ENCODE measurements around the gene P2RX6.
A peak's percentile ranks its signal among the peaks of the same experiment; 100 is the strongest.

P2RX6 gene

DNA sequence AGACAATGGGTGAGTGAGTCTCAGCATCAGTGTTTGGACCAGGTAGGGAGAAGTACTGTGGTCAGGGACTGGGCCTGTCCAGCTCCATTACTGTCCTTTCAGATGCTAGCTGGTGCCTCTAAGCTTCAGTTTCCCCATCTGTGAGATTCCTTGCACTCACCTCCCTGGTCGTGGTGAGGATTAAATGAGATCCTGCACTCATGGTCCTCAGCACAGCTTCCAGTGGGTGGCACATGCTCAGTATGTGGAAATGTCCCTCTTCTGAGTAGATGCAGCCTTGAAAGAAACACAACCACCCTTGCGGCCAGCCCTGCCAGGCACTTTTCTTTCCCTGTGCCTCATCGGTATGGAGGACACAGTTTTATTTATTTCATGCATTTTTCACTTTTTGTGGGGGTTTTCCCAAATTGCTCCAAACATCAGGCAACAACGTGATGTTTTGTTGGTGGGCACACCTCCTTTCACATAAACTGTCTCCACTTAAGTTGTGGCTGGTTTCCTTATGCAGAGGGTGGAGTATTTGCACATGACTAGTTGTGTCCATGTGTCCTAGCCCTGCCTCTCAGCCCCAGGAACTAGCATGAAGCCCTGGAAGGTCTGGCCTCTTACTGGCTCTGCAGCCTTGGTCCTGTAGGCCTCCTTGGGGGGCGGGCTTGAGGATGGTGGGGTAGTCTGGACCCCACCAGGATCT lies 31.7 kb upstream of the P2RX6 start:
- no peak for TF ChIP-seq CTCF (IDR thresholded peaks at IDR 0.05; ENCODE audit: borderline replicate concordance, extremely low read depth, low read length, poor library complexity, severe bottlenecking)
- TF ChIP-seq EZH2 (IDR thresholded peaks at IDR 0.05; ENCODE audit: borderline replicate concordance, low read depth, low read length, severe bottlenecking): no peak
- ATAC-seq (ENCODE audit: insufficient read depth, low read depth) (no peak), DNase-seq (no peak)
- H3K27me3 ChIP-seq (ENCODE audit: insufficient read depth, low read length, poor library complexity): no peaks in the 10 kb centered on the region
- H3K9me3 ChIP-seq (ENCODE audit: insufficient read depth, low read length, severe bottlenecking): peaks cover 5% of the 10 kb centered on the region
- peaks cover 38% of the 10 kb centered on the region for H3K36me3 ChIP-seq (ENCODE audit: insufficient read depth, low read length)
- H3K4me1 ChIP-seq (ENCODE audit: insufficient read depth, low read length): peaks cover 30% of the 10 kb centered on the region
- H3K4me3 ChIP-seq (ENCODE audit: low read depth in 1 of 2, low read length in 2 of 2): peak overlapping the region; percentile 78 to 88; a peak in 3 of 4 replicates
- H3K79me2 ChIP-seq (ENCODE audit: insufficient read depth, low read length): peaks cover 34% of the 10 kb centered on the region
- H2AFZ ChIP-seq (ENCODE audit: low read depth, low read length): peak overlapping the region; percentile 95; the same call in 1 of the 2 replicates
- peak overlapping the region; percentile 94 for H3K27ac ChIP-seq (ENCODE audit: low read length)
- H3K4me2 ChIP-seq (ENCODE audit: insufficient read depth, low read length): peak overlapping the region; percentile 92
- H3K9ac ChIP-seq (ENCODE audit: low read depth, low read length): peak overlapping the region; percentile 88
- H4K20me1 ChIP-seq (ENCODE audit: insufficient read depth, low read length): no peaks in the 10 kb centered on the region

DNA sequence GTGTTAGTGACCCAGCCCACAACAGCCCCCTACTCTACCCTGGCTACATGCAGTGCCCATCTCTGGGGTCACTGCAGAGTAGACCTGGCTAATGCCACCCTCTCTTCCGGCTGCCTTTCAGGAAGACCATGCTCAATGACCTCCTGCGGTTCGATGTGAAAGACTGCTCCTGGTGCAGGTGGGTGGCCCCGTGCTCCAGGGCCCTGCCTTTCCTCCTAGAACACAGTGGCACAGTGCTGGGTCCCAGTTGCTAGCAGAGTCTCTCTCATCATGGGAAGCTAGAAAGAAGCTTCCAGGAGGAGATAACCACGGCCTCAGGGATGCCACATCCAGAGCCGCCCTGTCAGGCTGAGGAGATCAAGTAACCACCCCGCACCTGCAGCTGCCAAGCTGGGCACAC lies 29.2 kb upstream of the P2RX6 start:
- H3K27ac ChIP-seq (ENCODE audit: low read length): no peak overlapping the region
- no peak overlapping the region for H2AFZ ChIP-seq (ENCODE audit: low read depth, low read length)
- peaks cover 28% of the 10 kb centered on the region for H3K4me1 ChIP-seq (ENCODE audit: insufficient read depth, low read length)
- H3K4me3 ChIP-seq (ENCODE audit: low read depth in 1 of 2, low read length in 2 of 2): no peak overlapping the region
- H3K9ac ChIP-seq (ENCODE audit: low read depth, low read length): no peak overlapping the region
- H3K79me2 ChIP-seq (ENCODE audit: insufficient read depth, low read length): peaks cover 34% of the 10 kb centered on the region
- DNase-seq (no peak), ATAC-seq (ENCODE audit: insufficient read depth, low read depth) (no peak)
- H3K4me2 ChIP-seq (ENCODE audit: insufficient read depth, low read length): no peak overlapping the region
- TF ChIP-seq EZH2 (IDR thresholded peaks at IDR 0.05; ENCODE audit: borderline replicate concordance, low read depth, low read length, severe bottlenecking) (no peak), CTCF (IDR thresholded peaks at IDR 0.05; ENCODE audit: borderline replicate concordance, extremely low read depth, low read length, poor library complexity, severe bottlenecking) (no peak)
- H3K9me3 ChIP-seq (ENCODE audit: insufficient read depth, low read length, severe bottlenecking): no peaks in the 10 kb centered on the region
- no peaks in the 10 kb centered on the region for H3K27me3 ChIP-seq (ENCODE audit: insufficient read depth, low read length, poor library complexity)
- H3K36me3 ChIP-seq (ENCODE audit: insufficient read depth, low read length): peaks cover 54% of the 10 kb centered on the region
- no peaks in the 10 kb centered on the region for H4K20me1 ChIP-seq (ENCODE audit: insufficient read depth, low read length)

DNA sequence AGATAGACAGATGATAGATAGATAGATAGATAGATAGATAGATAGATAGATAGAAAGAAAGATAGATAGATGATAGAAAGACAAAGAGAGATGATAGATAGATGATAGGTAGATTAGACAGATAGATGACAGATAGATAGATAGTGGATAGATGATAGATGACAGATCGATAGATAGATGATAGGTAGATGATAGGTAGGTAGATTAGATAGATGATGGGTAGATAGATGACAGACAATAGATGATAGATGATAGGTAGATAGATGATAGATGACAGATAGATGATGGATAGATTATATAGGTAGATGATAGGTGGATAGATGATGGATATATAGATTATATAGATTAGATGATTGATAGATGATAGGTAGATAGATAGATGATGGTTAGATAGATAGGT lies 28.6 kb upstream of the P2RX6 start:
- ATAC-seq (ENCODE audit: insufficient read depth, low read depth): no peak
- Histone ChIP-seq H3K27me3 (ENCODE audit: insufficient read depth, low read length, poor library complexity) (no peaks in the 10 kb centered on the region), H3K4me3 (ENCODE audit: low read depth in 1 of 2, low read length in 2 of 2) (no peak overlapping the region), H3K9me3 (ENCODE audit: insufficient read depth, low read length, severe bottlenecking) (no peaks in the 10 kb centered on the region), H3K36me3 (ENCODE audit: insufficient read depth, low read length) (peaks cover 60% of the 10 kb centered on the region), H4K20me1 (ENCODE audit: insufficient read depth, low read length) (no peaks in the 10 kb centered on the region), H3K27ac (ENCODE audit: low read length) (no peak overlapping the region), H3K79me2 (ENCODE audit: insufficient read depth, low read length) (peaks cover 28% of the 10 kb centered on the region), H3K9ac (ENCODE audit: low read depth, low read length) (no peak overlapping the region), H3K4me2 (ENCODE audit: insufficient read depth, low read length) (no peak overlapping the region), H3K4me1 (ENCODE audit: insufficient read depth, low read length) (peaks cover 22% of the 10 kb centered on the region), H2AFZ (ENCODE audit: low read depth, low read length) (no peak overlapping the region)
- no peak for TF ChIP-seq EZH2 (IDR thresholded peaks at IDR 0.05; ENCODE audit: borderline replicate concordance, low read depth, low read length, severe bottlenecking)
- no peak for TF ChIP-seq CTCF (IDR thresholded peaks at IDR 0.05; ENCODE audit: borderline replicate concordance, extremely low read depth, low read length, poor library complexity, severe bottlenecking)
- no peak for DNase-seq

Data from DND-41 (cell line).